Germinal center (tissue), 1 donor: ENCODE measurements around the gene PTGDR2.

Experiments
- DNase-seq: peaks from one replicate; pipeline ENCODE4 v3.0.0; 2012; ENCODE audit warnings: mixed read lengths, low spot score

The PTGDR2 gene

GRCh38 chr11:60858731-60859464 lies 3.1 kb upstream of the PTGDR2 start:
- DNase-seq = no peak

DNA sequence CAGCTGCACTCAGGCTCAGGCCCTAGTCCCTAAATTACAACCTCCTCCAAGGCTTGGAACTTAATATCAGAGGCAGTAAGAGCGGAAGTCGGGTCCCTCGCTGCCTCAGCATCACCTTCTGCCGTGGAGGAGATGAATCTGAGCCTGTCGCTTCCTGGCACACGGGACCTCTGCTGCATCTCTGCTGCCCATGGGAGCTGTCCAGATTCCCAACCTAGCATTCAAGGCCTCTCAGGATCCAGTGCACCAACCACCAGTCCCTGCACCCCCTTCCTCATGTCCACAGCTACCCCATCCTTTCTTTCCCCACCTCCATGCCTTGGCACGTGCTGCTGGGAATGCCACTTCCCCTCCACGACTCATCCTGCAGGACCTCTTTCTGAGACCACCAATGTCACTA lies 2.5 kb upstream of the PTGDR2 start:
- no peak for DNase-seq

DNA sequence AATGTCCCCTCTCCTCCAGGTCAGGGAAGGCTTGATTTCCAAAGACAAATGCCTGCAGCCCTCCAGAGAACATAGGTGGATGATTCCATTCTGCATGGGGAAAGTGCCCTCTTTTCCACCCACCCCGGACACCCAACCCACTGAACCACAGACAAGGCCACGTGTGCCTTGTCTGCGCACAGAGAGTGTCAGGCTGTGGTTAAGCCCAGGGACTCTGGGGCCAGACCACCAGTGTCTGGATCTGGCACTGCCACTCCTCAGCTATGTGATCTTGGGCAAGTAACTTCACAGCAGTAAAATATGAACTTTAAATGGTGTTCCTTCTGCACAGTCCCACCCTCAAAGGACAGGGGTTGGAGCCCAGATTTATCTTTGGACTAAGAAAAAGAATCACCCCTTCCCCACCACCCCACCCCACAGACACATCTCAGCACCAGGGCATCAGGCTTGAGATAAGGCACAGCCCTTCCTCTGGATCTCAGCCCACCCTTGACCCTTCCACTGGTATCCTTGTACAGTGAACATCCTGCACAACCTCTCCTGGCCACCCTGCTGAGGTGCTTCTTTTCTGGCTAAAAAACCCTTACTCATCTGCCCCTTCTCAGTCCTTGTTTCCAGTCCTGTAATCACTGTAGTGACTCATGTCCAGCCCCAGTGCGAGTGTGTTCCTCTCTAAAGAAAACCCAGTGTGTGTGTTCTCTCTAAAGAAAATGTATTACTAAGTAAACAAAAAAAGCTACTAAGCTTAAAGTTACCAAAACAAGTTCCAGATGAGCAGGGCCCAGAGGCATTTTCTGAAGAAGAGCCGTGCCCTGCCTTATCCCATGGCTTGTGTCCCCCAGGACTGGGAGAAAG lies 1.9 kb upstream of the PTGDR2 start:
- DNase-seq = no peak

DNA sequence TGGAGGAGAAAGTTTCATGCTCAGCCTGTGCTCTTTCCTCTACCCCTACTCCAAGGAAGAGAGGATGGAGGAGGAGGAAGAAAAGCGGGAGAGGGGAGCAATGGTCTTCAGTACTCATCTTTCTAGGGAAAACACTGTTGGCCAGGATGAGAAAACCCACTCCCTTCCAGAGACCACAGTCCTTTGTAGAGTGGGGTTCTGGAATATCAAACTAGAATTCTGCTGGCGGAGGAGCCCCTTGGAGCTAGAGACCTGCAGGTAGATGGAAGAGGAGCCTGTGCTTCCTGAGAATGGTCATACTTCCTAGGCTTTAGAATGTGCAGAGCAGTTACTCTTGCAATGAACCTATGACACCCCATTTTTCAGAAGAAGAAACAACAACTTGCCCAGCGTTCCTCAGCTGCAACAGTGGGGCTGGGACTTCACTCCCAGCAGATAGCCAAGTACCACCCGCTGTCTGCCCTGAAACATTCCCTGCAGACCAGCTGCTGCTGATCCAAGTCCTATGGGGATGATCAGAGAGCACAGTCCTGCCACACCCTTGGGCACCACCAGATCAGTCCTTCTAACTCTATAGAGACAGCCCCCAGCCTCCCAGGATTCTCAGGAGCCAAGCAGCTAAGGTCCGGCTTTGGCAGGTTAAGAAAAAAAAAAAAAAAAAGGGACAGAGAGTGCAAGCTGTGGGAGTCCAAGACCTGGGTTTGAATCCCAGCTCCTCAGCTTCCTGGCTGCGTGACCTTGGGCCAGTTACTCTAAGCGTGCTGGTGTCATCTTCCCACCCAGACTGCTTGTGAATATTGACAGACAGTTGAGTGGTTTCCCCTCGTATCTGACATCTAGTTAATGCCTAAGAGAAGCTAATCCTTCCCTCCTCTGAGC lies 664 bp downstream of the PTGDR2 start:
- no peak for DNase-seq

GRCh38 chr11:60854140-60854846 lies 1.5 kb downstream of the PTGDR2 start:
- no peak for DNase-seq

- DNase-seq = no peak
Measured at GRCh38 chr11:60852982-60853950, 2.5 kb downstream of the PTGDR2 start.

GRCh38 chr11:60852117-60852981 lies 3.4 kb downstream of the PTGDR2 start:
- DNase-seq = no peak

DNA sequence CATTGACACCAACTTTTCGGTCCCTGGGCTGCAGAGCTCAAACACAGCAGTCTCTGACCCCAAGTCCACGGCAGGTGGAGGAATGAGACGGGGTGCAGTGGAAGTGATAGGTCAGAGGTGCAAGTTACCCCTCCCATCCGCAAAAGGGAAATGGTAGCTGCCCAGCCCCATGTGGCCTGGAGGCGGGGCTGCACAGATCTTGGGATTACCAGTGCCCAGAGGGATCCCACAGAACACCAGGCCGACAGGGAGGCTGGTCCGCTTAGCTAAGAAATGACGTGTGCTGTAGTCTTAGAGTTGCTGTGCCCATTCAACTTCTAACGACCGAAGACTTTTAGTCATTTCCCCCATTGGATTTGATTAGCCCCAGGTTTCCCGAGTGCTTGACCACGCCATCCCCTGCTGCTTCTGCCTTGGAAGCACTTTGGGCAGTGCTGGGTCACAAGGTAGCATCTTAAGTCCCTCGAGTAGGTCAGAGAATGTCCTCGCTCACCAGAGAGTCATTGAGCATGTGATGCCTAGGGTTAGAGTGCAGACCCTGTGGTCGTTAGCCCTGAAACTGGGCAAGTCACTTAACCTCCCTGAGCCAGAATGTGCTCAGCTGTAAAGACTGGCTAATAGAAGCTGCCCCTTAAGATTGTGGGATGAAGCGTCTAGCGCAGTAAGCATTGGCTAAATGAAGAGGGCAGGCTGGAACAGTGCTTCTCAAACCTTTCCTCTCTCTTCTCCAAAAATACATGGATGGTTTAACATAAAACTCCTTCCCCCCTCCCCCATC lies 4.2 kb downstream of the PTGDR2 start:
- no peak for DNase-seq

DNA sequence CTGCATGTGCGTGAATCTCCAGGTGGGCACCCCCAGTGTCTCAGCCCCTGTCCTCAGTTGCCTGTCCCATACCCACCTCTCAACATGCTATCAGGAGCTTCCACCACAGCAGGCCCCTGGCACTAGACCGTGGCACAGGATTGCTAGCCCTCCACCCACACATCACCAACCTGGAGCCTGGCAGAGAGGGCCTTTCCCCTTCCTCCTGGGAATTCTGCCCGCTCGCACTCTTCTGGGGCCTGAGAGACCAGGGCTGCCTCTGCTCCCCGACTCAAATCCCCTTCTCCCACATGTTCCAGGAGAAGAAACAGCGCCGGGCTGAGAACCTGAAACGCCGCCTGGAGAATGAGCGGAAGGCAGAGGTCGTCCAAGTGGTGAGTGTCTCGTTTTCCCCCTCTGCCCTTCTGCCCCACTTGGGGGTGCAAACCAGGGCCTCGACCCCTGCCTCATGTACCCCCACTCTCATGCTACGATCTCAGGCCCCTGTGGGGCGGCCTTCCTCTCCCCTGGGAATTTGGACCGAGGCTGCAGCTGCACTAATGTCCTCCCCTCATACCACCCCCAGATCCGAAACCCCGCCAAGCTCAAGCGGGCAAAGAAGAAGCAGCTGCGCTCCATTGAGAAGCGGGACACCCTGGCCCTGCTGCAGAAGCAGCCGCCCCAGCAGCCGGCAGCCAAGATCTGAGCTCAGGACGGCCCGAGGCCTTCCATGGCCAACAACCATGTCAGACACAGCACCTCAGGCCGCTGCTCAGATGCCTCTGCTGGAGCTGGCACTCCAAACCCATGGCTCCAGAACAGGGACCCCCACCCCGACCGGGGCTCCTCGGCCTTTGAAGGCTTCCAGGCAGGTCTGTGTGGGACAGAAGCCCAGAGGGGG lies 5.9 kb downstream of the PTGDR2 start:
- DNase-seq = no peak

- DNase-seq = no peak
Measured at GRCh38 chr11:60848714-60849151, 7.0 kb downstream of the PTGDR2 start.

DNA sequence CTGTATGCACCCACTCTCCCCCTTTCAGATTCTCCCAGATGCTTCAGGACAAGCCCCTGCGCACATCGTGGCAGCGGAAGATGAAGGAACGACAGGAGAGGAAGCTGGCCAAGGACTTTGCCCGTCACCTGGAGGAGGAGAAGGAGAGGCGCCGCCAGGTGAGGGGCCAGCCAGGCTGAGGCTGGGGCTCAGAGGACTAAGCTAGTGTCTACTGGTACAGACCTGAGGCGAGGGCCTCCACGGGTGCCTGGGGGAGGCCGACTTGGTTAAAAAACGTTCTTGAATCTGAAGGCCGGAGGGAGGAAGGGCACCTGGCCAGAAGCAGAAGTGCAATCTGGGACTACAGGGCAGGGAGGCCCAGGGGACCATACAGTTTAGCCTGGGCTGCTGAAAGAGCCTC lies 7.9 kb downstream of the PTGDR2 start:
- no peak for DNase-seq

DNA sequence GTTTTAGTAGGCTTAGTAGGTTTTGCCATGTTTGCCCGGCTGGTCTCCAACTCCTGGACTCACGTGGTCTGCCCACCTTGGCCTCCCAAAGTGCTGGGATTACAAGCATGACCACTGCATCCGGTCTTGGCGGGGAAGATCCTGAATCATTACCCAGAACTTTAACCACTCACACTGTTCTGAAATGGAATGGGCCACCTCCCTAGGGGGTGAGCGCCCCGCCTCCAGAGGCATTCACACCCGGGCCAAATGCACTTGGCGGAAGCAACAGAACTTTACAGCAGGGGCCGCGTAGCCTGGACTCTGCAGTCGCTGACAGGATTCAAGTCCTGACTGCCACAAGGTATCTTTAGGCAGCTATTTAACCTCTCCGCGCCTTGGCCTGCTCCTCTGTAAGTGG lies 8.5 kb downstream of the PTGDR2 start:
- no peak for DNase-seq

- no peak for DNase-seq
Measured at GRCh38 chr11:60845338-60845737, 10.4 kb downstream of the PTGDR2 start.

DNA sequence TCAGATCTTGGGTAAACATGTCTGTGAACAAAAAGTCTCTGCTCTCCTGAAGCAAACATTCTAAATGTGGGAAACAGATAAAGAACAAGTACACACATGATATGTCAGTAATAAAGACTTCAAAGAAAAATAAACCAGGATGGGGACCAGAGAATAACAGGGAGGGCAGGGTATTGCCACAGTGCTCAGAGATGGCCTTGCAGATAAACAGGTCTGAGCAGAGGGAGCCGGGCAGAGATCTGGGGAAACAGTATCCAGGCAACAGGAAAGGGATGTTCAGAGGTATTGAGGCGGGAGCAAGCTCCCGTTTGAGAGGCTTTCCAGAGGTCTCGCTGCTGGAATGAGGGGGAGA lies 10.9 kb downstream of the PTGDR2 start:
- no peak for DNase-seq

DNA sequence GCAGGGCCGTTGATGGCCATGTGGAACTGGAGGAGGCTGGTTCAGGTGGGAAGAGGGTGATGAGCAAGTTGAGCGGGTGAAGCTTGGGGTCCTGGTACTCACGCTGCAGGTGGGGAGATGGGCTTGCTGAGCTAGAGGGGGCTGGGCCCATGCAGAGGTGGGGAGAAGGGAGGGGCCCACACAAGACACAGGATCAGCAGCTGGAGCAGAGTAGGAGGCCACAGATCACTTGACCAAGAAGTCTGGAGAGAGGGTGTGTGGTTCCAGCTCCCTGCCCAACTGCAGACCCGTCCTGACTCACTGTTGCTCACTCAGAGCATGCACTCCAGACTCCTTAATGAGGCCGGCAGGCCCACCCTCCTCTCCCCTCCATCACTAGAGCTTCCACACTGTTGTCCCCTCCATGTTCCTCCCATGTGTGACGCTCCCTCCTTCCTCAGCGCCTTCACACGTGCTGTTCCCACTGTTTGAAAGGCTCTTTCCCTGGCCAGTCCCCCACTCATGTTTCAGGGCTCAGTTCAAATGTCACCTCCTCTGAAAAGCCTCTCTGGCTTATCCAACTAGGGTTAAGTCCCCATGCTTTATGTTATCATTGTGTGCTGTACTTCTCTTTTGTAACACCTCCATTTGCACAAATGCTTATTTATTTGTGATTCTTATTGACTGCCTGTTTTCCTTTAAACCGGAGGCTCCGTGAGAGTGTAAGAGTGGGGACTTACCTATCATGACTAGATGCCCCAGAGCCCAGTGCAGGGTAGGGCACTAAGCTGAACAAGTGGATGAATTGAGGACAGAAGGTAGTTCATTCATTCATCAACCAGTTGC lies 11.5 kb downstream of the PTGDR2 start:
- no peak for DNase-seq

DNA sequence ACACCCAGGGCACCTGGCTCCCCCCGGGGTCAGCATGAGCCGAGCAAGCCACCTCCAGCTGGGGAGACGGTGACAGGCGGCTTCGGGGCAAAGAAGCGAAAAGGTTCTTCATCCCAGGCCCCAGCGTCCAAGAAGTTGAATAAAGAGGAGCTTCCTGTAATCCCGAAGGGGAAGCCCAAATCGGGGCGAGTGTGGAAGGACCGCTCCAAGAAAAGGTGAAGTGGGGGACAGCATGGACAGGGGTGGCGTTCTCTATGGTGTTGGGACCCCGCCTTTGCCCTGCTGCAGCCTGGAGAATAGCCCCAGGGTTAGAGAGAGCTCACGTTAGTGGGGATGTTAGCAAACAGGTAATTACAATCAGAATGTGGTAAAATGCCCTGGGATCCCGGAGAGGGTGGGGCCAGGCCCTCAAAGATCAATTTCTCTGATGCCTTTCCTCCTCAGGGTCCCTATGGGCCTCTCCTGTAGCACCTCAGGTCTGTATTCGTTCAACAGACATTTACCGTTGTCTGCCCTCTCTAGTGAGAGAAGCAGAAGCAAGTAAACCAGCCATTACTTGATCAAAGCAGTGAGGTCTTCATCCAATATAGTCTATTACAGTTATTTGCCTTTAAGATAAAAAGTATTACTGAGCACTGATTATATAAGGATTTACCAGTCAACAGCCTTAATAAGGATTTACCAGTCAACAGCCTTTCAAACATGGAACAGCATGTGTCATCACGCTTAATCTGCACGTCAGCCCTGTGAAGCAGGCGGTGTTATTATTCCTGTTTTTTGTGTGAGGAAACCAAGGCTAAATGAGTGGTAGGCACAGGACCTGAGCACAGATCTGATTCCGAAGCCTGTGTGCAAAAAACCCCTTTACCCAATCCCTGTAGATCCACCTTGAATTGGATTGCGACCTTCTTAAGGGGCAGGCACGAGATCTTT lies 12.8 kb downstream of the PTGDR2 start:
- DNase-seq = no peak
